Measurements from ENCODE around the gene DCPS.
"Not testable (repeated sequence)": the region's sequence is repeated elsewhere in the genome, so short reads cannot be mapped to it uniquely, and the experiment has no call there.

DCPS gene

DNA sequence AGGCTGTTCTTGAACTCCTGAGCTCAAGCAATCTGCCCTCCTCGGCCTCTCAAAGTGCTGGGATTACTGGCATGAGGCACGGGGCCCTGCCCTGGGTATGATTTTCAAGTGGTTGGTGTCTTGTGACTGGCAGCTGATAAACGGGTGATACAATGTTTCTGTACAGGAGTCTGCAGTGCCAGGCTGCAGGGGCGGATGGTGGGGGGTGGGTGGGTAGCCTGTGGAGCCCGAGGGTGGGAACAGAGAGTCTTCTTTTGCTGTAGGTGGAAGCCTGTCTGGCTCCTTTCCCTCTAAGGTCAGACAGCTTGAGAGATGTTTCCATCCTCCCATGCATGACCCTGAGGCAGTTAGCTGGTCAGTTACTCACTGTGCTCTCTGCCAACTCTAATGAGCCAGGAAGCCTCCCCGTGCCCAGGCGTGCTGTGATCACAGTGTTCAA is 90.8 kb downstream of the DCPS start:
- not testable (repeated sequence) for H3K9me3 ChIP-seq (ENCODE audit: low read length); H3K36me3 ChIP-seq (ENCODE audit: insufficient read depth, low read length); H2AFZ ChIP-seq (ENCODE audit: low read depth, low read length); H3K4me3 ChIP-seq (ENCODE audit: low read length); H3K4me1 ChIP-seq (ENCODE audit: insufficient read depth, low read length); H3K27me3 ChIP-seq (ENCODE audit: insufficient read depth, low read length)
